GM19397 (cell line): ENCODE data around the gene UPK3A.
A peak's percentile ranks its signal among the peaks of the same experiment; 100 is the strongest.

Source experiments
- ATAC-seq: cut with Tn5 transposase; IDR thresholded peaks from one replicate; pipeline ENCODE4 v1.9.1; 2021; ENCODE audit warnings: mild to moderate bottlenecking, moderate library complexity; ENCODE audit not compliant: unreplicated experiment

UPK3A gene

DNA sequence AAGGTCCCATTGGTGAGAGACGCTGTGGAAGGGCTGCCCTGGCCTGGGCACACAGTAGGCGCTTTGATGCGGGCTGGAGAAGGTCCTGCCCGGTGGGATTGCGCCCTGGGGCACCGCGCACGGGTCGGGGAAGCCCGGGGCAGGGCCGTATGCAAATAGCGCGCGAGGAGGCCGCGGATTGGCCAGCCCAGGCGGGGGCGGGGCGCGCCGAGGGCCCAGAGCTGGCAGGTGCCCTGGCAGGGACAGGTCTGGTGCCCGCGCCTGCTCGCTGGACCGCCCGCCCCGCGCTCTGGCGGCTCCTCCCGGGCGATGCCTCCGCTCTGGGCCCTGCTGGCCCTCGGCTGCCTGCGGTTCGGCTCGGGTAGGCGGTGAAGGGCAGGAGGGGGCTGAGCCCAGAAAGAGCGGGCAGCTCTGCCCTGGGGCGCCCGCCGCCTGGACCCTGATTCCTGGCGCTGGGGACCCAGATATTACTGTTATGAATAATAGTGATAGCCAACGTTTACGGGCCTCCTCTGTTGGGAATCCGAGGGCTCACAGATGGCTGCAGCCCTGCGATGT lies at the start of gene UPK3A:
UPK3A (plus strand) TSS at position 245 of the 558 bp plus-strand sequence; CDS start at position 310, 65 bp downstream.
- peak; percentile 50 for ATAC-seq

DNA sequence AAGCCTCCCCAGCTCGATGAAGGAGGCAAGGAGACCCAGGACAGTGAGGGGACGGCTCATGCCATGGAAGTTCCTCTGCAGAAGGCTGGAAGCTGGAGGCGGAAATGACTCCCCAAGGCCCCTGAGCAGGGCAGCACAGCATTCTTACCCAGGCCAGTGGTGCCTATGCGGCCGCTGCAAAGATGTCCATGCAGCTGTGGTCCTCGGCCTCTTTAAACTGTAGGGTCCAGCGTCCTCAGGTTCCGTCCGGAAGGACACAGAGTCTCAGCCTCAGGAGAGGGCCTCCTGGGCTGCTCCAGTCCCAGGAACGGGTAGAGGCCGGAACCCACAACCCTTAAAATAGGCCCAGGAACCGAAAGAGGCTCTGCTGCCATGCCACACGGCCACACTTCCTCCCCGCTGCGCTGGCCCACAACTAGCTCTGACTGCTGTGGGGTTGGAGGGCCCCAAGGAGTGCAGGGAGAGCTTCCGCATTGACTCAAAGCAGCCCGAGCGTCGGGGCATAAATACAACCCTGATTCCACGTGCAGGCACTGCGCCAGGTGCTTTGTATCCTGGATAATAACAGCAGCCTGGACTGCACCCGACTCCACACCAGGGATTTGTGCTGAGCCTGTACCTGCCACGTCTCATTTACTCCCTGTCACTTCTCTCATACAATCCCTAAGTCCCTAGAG lies 49.5 kb upstream of the UPK3A start:
- ATAC-seq: peak; percentile 80

DNA sequence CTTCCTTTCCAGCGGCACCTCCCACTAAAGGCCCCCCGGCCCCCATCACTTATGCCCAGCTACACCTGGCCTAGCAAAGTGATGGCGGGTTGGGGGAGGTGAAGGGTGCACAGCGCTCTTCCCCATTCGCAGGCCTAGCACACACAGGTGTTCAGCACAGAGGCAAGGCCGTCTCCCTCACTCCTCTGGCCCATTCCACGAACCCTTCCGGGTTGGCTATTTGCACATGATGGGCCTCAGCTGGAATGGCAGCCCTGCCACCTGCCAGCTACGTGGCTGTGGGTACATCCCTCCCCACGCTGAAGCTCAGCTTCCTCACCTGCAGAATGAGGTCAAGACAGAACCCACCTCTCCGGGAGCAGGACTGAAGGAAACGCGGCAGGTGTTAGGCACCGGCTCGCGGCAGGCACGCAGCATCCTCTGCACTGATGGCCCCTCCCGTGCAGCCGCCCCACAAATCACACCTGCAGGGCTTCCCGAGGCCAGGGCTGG lies 48.9 kb upstream of the UPK3A start:
- peak; percentile 11 for ATAC-seq

- ATAC-seq: no peak
Observed at GRCh38 chr22:45237065-45237990, 47.4 kb upstream of the UPK3A start.

GRCh38 chr22:45238076-45238956 lies 46.4 kb upstream of the UPK3A start:
- ATAC-seq: no peak

DNA sequence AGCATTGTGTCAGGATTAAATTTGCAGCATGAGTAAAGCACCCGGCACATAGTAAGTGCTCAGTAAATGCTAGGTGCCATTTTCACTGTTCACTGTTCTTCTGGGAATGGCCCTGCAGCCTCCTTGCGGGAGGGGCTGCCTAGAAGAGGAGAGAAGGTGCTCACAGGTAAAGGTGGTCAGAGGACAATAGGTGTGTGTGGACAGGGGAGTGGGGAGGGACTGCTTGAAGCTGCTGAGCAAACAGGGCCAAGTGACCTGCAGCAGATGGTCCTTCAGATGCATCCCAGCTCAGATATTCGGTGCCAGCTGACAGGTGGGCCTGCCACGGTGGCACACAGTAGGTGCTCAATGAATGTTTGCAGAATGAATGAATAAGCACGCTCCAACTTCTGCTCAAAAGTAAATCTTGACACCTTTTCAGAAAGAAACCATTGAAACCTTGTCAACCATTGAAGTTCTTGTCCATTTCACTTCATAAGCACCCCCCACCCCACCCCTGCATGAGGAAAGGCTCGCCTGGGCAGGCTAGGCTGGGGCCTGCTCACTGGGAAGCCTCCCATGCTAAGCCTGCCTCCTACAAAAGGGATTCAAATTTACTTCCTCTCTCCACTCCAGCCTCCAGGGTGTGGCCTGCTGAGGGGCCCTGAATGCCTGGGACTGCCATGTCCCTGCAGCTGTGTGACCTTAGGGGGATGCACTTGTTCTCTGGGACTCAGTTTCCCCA lies 45.6 kb upstream of the UPK3A start:
- no peak for ATAC-seq

DNA sequence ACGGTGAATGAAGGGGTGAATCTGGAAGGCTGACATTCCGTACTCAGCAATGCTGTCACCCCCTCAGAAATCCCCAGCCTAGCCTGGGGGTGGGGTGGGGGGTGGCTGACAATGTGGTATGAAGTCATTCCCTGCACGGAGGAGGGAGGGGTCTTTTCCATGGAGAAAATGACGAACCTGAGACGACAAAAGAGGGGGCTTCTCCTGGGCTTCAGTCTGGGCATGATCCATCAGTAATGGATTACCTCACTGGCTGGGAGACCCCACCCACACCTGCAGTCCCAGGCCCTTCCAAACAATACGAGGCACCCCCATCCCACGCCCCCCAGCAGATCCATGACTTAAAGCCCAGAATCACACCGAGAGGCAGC lies 45.1 kb upstream of the UPK3A start:
- no peak for ATAC-seq

DNA sequence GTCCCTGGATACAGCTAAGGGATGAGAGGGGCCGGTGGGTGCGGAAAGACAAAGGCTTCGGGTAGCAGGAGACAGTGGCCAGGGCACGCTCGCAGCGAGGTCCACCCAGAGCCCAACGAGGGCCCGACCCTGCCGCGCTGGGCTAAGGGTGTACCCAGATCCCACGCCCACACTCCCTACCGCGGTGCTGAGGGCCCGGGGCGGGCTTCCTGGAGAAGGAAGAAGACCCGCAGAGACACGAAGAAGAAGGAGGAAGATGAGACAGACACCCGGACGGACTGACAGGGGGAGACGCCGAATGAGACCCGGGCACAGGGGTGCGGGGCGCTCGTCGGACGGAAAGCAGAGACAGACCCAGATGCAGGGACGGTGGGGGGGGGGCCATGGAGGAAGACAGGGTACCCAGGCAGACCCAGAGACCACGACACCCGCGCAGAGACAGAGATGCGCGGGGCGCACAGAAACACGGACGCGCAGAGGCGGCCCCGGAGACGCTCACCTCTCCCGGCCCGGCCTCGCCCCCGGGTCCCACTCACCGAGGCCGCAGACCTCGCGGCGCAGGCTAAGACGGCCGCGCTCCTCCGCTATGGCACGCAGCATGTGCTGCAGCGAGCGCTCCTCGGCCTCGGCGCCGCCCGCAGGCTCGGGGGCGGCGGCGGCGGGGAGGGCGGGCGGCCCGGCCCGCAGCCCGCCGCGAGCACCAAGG lies 44.5 kb upstream of the UPK3A start:
- ATAC-seq: peak; percentile 19

DNA sequence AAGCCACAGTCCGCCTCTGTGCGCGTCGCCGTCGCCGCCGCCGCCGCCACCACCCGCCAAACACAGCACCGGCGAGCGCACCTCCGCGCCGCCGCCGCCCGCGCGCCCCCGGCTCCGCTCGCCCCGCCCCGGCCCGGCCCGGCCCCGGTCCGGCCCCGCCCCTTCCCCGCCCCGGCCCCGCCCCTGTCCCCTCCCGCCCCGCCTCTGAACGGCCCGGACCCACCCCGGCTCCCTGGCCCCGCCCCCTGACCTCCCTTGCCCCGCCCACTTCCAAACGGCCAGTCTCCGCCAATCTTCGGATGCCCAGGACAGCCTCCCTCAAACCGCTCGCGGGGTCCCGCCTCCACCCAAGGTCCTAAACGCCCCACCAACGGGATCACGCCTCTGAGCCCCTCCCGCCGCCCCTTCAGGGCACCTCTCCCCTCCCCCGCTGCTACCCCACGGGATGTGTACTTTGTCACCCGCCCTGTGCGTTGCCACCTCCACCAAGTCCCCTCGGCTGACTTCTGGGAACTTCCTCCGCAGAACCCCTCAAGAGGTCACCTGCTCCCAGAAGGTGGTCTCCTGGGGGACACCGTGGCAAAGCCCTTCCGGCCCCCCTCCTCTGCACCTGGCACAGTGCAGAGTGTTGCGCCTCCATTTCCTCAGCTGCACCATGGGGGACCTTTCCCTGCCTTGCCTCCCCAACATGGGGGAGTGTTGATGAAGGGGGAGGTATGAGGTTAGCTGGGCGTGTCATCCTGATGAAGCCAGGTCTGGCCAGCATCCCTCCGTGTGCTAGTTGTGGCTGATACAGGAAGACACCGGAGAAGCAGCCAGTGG lies 43.7 kb upstream of the UPK3A start, which contains the start of gene KIAA0930:
KIAA0930 (minus strand) TSS at position 85 of the 822 bp plus-strand sequence. CDS start 191 bp downstream, outside the sequence.
- ATAC-seq: peak; percentile 54

DNA sequence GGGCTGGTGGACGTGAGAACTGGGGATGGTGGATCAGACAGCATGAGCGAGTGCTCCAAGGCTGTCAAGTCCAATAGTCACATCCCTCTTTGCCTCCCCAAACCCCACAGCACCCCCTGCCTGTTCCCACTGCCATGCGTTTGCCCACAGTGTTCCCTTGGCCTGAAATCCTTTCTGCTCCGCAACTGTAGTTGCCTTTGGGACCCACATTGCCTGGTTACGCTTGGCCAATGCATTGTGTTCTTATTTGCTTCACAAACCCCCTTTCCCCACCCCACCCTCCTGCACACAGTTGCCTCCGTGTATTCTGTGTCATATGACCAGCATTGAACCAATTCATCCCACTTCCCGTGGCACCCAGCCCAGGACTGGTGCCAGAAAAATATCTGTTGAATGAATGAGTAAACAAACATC lies 42.0 kb upstream of the UPK3A start:
- ATAC-seq: no peak

- ATAC-seq: no peak
Observed at GRCh38 chr22:45244916-45245315, 39.8 kb upstream of the UPK3A start.

GRCh38 chr22:45246060-45246985 lies 38.4 kb upstream of the UPK3A start:
- no peak for ATAC-seq

- no peak for ATAC-seq
Observed at GRCh38 chr22:45248832-45249561, 35.8 kb upstream of the UPK3A start.

DNA sequence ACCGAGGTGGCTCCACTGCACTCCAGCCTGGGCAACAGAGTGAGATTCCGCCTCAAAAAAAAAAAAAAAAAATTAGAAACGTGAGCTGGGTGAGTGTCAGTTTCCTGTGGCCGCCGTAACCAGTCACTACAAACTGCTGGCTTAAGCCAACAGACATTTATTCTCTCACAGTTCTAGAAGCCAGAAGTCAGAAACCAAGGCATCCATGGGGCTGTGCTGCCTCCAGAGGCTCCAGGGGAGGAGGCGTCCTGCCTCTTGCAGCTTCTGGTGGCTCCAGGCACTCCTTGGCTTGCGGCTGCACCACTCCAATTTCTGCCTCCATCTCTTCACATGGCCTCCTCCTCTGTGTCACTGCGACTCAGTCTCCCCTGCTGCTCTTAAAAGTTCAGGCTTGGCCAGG lies 32.9 kb upstream of the UPK3A start:
- no peak for ATAC-seq

DNA sequence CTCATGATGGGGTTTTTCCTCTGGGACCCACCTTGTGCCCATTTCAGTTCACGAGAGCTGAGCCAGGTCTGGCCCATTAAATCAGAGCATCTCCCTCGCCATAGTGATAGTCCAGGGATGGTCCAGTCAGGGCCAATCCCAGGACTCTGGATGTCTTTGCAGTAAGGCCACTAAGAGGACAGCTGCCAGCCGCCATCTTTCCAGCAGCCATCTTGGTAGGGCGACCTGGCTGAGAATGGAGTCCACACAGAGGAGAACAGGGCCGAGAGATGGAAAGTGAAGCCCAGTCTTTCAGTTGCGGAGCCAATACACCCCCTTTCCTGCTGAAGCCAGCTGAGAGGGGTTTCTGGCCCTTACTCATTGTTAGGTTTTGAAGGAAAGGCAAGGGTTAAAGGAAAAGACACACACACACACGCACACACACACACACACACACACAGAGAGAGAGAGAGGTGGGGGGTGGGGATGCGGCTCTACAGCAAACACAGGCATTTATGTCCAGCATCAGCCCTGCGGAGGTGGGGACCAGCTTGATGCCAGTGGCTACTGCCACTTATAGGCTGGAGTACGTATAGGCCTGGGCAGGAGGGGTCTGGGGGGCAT lies 31.6 kb upstream of the UPK3A start:
- ATAC-seq: no peak

DNA sequence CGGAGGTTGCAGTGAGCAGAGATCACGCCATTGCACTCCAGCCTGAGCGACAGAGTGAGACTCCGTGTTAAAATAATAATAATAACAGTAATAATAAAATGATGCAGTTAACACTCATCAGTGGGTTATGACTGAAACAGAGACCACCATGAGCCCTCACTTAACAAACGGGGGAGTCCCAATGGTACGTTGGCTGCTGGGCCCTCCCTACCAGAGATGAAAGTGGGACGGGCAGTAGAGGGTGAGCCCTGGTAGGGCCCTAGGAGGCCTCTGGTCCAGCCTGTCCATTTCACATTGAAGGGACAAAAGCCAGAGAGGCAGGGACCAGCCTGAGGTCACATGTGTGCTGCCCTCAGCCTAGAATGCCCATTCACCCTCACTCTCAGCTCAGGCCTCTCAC lies 30.4 kb upstream of the UPK3A start:
- no peak for ATAC-seq
